ENCODE measurements around the gene DHRS2. TPM values are rescaled to one million over a fixed set of nuclear protein-coding genes. Genes with fewer than 3 reads are reported as not detected.

The DHRS2 gene
- total RNA-seq, 3 donors from 2014 or later = 0.26 to 0.34 TPM; not detected in 1

DNA sequence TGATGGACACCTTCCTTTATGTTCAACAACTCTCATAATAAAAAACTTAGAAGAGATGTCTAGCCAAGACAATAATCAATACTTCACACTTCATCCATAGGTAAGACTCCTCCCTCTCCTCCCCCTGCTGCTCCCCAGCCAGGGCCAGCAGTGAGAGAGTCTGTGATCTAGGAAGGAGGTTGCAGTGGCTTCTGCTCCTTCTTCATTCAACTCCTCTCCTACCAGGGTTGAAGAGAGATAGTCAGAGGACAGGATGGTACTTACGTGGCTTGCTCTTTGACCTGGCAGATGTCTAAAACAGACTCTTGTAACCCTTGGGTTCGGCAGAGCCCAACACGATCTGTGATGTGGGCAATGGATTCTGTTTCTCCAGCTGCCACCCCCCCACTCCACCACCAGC is 31.0 kb downstream of the DHRS2 start:
- Histone ChIP-seq H3K4me3 (no peak overlapping the region), H3K9me3 (no peaks in the 10 kb centered on the region), H3K4me1 (ENCODE audit: low read depth) (no peaks in the 10 kb centered on the region), H3K36me3 (ENCODE audit: low read depth) (no peaks in the 10 kb centered on the region)
- TF ChIP-seq, protein P1, sequence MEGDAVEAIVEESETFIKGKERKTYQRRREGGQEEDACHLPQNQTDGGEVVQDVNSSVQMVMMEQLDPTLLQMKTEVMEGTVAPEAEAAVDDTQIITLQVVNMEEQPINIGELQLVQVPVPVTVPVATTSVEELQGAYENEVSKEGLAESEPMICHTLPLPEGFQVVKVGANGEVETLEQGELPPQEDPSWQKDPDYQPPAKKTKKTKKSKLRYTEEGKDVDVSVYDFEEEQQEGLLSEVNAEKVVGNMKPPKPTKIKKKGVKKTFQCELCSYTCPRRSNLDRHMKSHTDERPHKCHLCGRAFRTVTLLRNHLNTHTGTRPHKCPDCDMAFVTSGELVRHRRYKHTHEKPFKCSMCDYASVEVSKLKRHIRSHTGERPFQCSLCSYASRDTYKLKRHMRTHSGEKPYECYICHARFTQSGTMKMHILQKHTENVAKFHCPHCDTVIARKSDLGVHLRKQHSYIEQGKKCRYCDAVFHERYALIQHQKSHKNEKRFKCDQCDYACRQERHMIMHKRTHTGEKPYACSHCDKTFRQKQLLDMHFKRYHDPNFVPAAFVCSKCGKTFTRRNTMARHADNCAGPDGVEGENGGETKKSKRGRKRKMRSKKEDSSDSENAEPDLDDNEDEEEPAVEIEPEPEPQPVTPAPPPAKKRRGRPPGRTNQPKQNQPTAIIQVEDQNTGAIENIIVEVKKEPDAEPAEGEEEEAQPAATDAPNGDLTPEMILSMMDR (IDR thresholded peaks at IDR 0.05) = no peak
- ATAC-seq (no peak), DNase-seq (no peak)
- intact Hi-C loops (cut with DNase I, micrococcal nuclease) = no loop called here

DNA sequence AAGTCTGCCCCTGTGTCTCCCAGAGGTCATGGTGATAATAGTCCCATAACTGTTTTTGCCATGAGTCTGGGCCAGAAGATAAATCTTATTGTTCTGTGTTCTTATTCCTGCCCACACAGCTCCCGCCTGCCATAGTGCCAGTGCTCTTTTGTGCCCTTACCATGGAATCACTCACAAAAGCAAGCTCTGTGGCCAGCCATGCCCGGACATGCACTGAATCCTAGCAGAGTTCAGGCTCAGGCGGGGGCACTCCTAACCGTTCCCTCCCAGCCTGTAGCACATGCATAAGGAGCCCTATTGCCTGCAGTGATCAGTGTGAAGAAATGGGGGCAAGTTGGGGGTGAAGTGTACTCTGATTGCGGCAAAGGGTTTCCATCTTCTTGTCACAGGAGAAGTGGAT is 33.3 kb downstream of the DHRS2 start:
- TF ChIP-seq, protein P1 (IDR thresholded peaks at IDR 0.05) = no peak
- no peak overlapping the region for H3K4me3 ChIP-seq
- H3K36me3 ChIP-seq (ENCODE audit: low read depth) = no peaks in the 10 kb centered on the region
- DNase-seq (no peak), ATAC-seq (no peak)
- H3K9me3 ChIP-seq = no peaks in the 10 kb centered on the region
- no peaks in the 10 kb centered on the region for H3K4me1 ChIP-seq (ENCODE audit: low read depth)
- intact Hi-C loops (cut with DNase I, micrococcal nuclease) = no loop called here

DNA sequence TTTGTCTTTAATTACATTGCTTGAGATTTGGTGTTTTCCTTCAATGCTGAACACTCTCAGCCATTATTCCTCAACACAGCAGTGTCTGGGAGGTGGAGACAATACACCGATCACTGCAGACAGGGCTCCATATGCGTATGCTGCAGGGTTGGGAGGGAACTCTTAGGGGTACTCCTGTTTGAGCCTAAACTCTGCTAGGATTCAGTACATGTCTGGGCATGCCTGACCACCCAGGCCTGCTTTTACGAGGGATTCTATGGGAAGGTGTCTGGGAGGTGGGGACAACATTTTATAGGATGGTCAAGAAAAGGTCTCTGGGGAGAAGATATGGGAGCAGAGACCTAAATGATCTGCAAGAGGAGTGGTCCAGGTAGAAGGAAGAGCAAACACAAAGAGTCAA is 34.3 kb downstream of the DHRS2 start:
- no peaks in the 10 kb centered on the region for H3K36me3 ChIP-seq (ENCODE audit: low read depth)
- DNase-seq = no peak
- TF ChIP-seq, protein P1 (IDR thresholded peaks at IDR 0.05) = no peak
- no peaks in the 10 kb centered on the region for H3K4me1 ChIP-seq (ENCODE audit: low read depth)
- ATAC-seq = no peak
- H3K9me3 ChIP-seq = no peaks in the 10 kb centered on the region
- intact Hi-C loops (cut with DNase I, micrococcal nuclease) = no loop called here
- no peak overlapping the region for H3K4me3 ChIP-seq

DNA sequence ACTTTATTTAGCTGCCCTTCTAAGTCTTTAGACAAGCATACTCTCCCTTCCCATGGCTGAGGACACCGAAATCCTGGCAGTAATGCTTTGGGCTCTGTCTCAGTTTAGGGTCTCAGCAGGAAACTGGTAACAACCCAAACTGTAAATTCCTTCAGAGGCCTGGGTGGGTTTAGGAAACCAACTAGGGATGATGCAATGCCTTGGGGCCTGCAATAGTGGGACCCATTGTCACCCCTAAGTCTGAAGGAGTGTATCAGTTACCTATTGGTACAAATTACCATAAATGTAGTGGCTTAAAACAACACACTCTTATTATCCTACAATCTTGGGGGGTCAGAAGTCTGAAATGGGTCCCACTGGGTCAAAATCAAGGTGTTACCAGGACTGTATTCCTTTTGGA is 36.0 kb downstream of the DHRS2 start:
- intact Hi-C loops (cut with DNase I, micrococcal nuclease) = no loop called here
- no peak for DNase-seq
- TF ChIP-seq, protein P1 (IDR thresholded peaks at IDR 0.05) = no peak
- Histone ChIP-seq H3K36me3 (ENCODE audit: low read depth) (no peaks in the 10 kb centered on the region), H3K4me3 (no peak overlapping the region), H3K9me3 (no peaks in the 10 kb centered on the region), H3K4me1 (ENCODE audit: low read depth) (no peaks in the 10 kb centered on the region)
- no peak for ATAC-seq

DNA sequence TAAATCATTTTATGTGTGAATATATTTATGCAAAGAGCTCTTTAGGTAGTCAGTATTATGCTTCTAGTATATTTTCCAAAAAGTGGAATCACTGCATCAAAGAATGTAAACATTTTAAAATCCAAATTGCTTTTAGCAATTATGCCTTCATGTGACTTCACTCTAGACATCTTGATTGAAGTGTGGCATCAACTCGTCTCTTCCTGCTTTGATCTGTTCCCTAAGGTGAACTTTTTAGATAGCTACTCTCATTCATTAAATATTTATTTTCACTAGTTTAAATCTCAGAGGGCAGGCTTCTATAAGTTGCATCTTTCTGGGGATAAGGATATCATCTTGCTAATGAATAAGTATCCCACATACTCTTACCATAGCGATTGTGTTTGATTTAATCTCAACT is 39.2 kb downstream of the DHRS2 start:
- Histone ChIP-seq H3K4me3 (no peak overlapping the region), H3K9me3 (no peaks in the 10 kb centered on the region), H3K4me1 (ENCODE audit: low read depth) (no peaks in the 10 kb centered on the region), H3K36me3 (ENCODE audit: low read depth) (no peaks in the 10 kb centered on the region)
- ATAC-seq (no peak), DNase-seq (no peak)
- TF ChIP-seq, protein P1 (IDR thresholded peaks at IDR 0.05) = no peak
- intact Hi-C loops (cut with DNase I, micrococcal nuclease) = no loop called here

DNA sequence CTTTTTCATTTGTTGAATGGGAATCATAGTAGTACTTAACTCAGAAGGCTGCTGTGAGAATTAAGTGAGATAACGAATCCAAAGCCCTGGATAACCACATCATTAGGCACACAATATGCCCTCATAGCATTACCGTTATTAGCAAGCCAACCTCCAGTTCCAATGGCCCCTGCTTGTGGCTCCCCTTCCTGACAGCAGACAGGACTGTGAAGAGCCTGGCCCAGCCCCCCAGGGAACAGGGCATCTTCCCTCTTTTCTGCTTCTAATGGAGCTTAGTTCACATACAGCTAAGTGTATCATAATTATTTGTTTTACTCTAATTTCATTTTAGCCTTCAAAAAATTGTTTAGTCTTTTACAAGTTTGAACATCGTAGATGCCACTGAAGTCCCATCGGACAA is 39.7 kb downstream of the DHRS2 start:
- no peak for DNase-seq
- TF ChIP-seq, protein P1 (IDR thresholded peaks at IDR 0.05) = no peak
- H3K9me3 ChIP-seq = no peaks in the 10 kb centered on the region
- H3K36me3 ChIP-seq (ENCODE audit: low read depth) = no peaks in the 10 kb centered on the region
- intact Hi-C loops (cut with DNase I, micrococcal nuclease) = no loop called here
- H3K4me1 ChIP-seq (ENCODE audit: low read depth) = no peaks in the 10 kb centered on the region
- H3K4me3 ChIP-seq = no peak overlapping the region
- ATAC-seq = no peak
